AG04449 (cell line): ENCODE results near the gene PIWIL4.

Experiments used
- CTCF ChIA-PET: fragments of 350-600 bp; formaldehyde crosslinking; extraction: SDS; loops from one replicate; lab custom pipeline; 2021; ENCODE audit warnings: antibody characterized with exemption; lab: Yijun Ruan, JAX
- POLR2A ChIA-PET: fragments of 400-600, 350-600 bp; formaldehyde crosslinking; extraction: SDS; loops from one replicate; lab custom pipeline; 2020; ENCODE audit warnings: antibody characterized with exemption, inconsistent platforms; lab: Yijun Ruan, JAX
- DNase-seq: peaks from one replicate; pipeline ENCODE4 v3.0.0-alpha.2; 2010; ENCODE audit warnings: low read depth, low spot score
- H3K4me3 ChIP-seq: 2 replicates; pipeline ENCODE4 v1.5.1; 2011; ENCODE audit warnings: low read depth, mild to moderate bottlenecking, control low read depth, low read length
- CTCF ChIP-seq: IDR thresholded peaks from one replicate; pipeline ENCODE4 v1.5.1; 2011; ENCODE audit warnings: mild to moderate bottlenecking, moderate library complexity, low read length, control low read depth, inconsistent platforms; ENCODE audit not compliant: insufficient read depth; ENCODE audit errors: missing control alignments

The PIWIL4 gene

DNA sequence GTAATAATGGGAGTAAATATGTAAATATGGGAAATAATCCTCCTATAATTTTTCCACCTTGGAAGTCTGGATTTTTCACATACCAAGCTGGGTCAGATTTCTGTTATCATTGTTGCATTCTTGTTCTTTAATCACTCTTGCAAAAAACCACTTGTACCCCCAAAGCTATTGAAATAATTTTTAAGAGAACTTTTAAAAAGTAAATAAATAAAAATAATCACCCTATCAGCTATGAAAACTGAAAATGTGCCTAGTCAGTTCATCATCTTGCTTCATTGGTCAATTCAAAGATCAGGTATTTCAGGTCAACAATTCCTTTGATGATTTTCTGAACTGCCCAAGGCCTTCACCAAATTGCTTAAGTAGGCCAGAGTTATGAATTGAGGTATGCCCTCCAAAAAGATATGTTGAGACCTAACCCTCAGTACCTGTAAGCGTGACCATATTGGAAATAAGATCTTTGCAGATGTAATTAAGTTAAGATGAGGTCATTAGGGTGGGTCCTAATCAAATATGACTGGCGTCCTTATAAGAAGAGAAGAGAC is 95.8 kb downstream of the PIWIL4 start:
- ChIA-PET CTCF (interaction anchor here (0.9 kb wide), 1 partner anchor 10 kb away, joined by 3 read pairs; no protein-coding TSS in a partner anchor), POLR2A (no interaction called here)
- DNase-seq: no peak
- H3K4me3 ChIP-seq: no peak overlapping the region
- no peak for TF ChIP-seq CTCF

- POLR2A ChIA-PET: no interaction called here
- no peak for TF ChIP-seq CTCF
- H3K4me3 ChIP-seq: no peak overlapping the region
- no peak for DNase-seq
- CTCF ChIA-PET: no interaction called here
These were observed 97.2 kb downstream of the PIWIL4 start for GRCh38 chr11:94664346-94664745.

GRCh38 chr11:94665116-94665659 is 98.0 kb downstream of the PIWIL4 start:
- ChIA-PET CTCF (interaction anchor here (0.5 to 1.2 kb wide), 2 partner anchors 12 to 317 kb away, joined by 3 read pairs; no protein-coding TSS in a partner anchor), POLR2A (no interaction called here)

DNA sequence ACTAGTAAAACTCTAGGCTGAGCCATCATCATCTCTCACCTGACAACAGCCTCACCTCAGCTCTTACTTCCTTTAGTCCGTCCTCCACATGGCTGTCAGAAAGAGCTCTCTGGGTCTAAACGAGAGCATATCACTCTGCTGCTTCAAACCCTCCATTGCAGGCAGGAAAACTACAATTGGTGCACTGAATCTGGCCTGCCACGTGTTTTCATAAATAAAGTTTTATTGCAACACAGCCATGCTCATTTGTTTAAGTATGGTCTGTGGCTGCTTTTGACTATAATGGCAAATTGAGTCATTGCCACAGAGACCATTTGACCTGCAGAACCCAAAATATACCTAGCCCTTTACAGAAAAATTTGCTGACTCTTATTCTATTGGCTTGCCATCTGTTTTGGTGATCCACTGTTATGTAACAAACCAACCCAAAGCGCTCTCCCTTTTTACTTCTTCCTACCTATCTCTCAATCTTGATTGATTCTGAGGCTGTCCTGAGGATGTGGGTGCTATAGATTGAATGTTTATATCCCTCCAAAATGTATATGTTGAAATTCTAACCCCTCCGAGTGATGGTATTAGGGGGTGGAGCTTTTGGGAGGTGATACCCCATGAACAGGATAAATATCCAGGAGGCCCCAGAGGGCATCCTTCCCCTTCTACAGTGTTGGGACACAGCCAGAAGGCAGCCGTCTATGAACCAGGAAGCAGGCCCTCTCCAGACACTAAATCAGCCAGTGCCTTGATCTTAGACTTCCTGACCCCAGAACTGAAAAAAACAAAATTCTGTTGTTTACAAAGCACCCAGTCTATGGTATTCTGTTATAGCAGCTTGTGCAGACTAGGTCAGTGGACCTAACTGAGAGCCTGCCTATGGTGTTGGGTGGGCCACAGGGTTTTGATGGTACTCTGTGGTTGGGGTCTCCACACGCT is 99.9 kb downstream of the PIWIL4 start:
- ChIA-PET POLR2A (no interaction called here), CTCF (interaction anchor here (0.8 kb wide), 2 partner anchors 10 to 301 kb away, joined by 3 read pairs; no protein-coding TSS in a partner anchor)
- TF ChIP-seq CTCF: no peak
- H3K4me3 ChIP-seq: no peak overlapping the region
- DNase-seq: no peak

More at GRCh38 chr11:94665116-94665659, 98.0 kb downstream of the PIWIL4 start:
- no peak for DNase-seq
- TF ChIP-seq CTCF: no peak
- H3K4me3 ChIP-seq: no peak overlapping the region

GRCh38 chr11:94668212-94668793 is 101.1 kb downstream of the PIWIL4 start:
- no peak for DNase-seq
- ChIA-PET POLR2A (no interaction called here), CTCF (no interaction called here)
- TF ChIP-seq CTCF: no peak
- no peak overlapping the region for H3K4me3 ChIP-seq
